Hematopoietic multipotent progenitor cell treated with erythropoietin and hydrocortisone succinate and interleukin-3 and kit ligand, for 17 days (in vitro differentiated cells): ENCODE data around the gene FAM90A1.
"Not testable (repeated sequence)": the region's sequence is repeated elsewhere in the genome, so short reads cannot be mapped to it uniquely, and the experiment has no call there.

Experiments used
- DNase-seq: peaks from one replicate; pipeline ENCODE4 v3.0.0-alpha.2; 2015; ENCODE audit warnings: low spot score

FAM90A1 gene

GRCh38 chr12:8226992-8227731, at the start of gene FAM90A1:
Gene FAM90A1 (minus strand): TSS chr12:8227618. CDS start chr12:8224832, 2,786 bp downstream.
- not testable (repeated sequence) for DNase-seq

GRCh38 chr12:8276397-8276796, 49.0 kb upstream of the FAM90A1 start:
- DNase-seq, result not testable (repeated sequence)

- not testable (repeated sequence) for DNase-seq
Measured at GRCh38 chr12:8266706-8267105, 39.3 kb upstream of the FAM90A1 start.

GRCh38 chr12:8264236-8264635, 36.8 kb upstream of the FAM90A1 start:
- not testable (repeated sequence) for DNase-seq

- not testable (repeated sequence) for DNase-seq
Measured at GRCh38 chr12:8261111-8261554, 33.7 kb upstream of the FAM90A1 start.

GRCh38 chr12:8256356-8256755, 28.9 kb upstream of the FAM90A1 start:
- DNase-seq, result not testable (repeated sequence)

- not testable (repeated sequence) for DNase-seq
Measured at GRCh38 chr12:8254705-8255104, 27.3 kb upstream of the FAM90A1 start.

- not testable (repeated sequence) for DNase-seq
Measured at GRCh38 chr12:8252056-8252818, 24.8 kb upstream of the FAM90A1 start.

GRCh38 chr12:8251616-8252015, 24.2 kb upstream of the FAM90A1 start:
- not testable (repeated sequence) for DNase-seq

- not testable (repeated sequence) for DNase-seq
Measured at GRCh38 chr12:8246941-8247535, 19.6 kb upstream of the FAM90A1 start.

- DNase-seq, result not testable (repeated sequence)
Measured at GRCh38 chr12:8243682-8244161, 16.3 kb upstream of the FAM90A1 start.

- peak; percentile 96 for DNase-seq
Measured at GRCh38 chr12:8242880-8243681, 15.7 kb upstream of the FAM90A1 start.

- DNase-seq, result not testable (repeated sequence)
Measured at GRCh38 chr12:8242622-8242879, 15.1 kb upstream of the FAM90A1 start.

GRCh38 chr12:8241917-8242621, 14.7 kb upstream of the FAM90A1 start:
- not testable (repeated sequence) for DNase-seq

- not testable (repeated sequence) for DNase-seq
Measured at GRCh38 chr12:8240340-8241114, 13.1 kb upstream of the FAM90A1 start.

- not testable (repeated sequence) for DNase-seq
Measured at GRCh38 chr12:8237031-8237430, 9.6 kb upstream of the FAM90A1 start.

- DNase-seq, result not testable (repeated sequence)
Measured at GRCh38 chr12:8235316-8236157, 8.1 kb upstream of the FAM90A1 start.

GRCh38 chr12:8234746-8235145, 7.3 kb upstream of the FAM90A1 start:
- DNase-seq, result not testable (repeated sequence)

GRCh38 chr12:8233935-8234495, 6.6 kb upstream of the FAM90A1 start:
- not testable (repeated sequence) for DNase-seq
